SIG-M5 treated with dmso at 0.1 percent for 504 hours (cell line): ENCODE results near the gene ELAVL3.
"Not testable (repeated sequence)": the region's sequence is repeated elsewhere in the genome, so short reads cannot be mapped to it uniquely, and the experiment has no call there.

Source experiments
- DNase-seq: peaks from one replicate; lab custom pipeline; 2025; ENCODE audit not compliant: unreplicated experiment; lab: John Stamatoyannopoulos, UW

ELAVL3 gene

DNA sequence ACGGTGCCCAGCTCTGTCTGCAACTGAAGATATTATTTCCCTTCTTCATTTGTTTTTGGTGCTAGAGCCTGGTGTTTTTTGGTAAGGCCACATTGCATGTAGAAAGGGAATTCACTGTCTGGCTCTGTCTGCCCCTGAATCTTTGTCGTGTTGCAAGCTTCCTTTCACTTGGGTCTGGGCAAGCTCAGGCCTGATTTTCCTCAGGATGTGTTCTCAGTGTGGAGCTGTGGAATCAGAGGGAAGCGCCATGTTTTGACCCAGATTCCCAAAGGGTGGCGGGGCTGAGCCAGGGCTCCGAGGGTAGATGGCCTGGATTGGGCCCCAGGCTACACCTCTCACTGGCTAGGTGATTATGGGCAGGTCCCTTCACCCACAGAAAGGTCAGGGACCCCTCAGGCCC is 36.8 kb downstream of the ELAVL3 start:
- no peak for DNase-seq

- no peak for DNase-seq
Measured at GRCh38 chr19:11437955-11438354, 42.9 kb downstream of the ELAVL3 start.

GRCh38 chr19:11435833-11436313 is 45.0 kb downstream of the ELAVL3 start:
- no peak for DNase-seq

GRCh38 chr19:11435057-11435832 is 45.6 kb downstream of the ELAVL3 start, which contains the start of the genes ODAD3 and PRKCSH:
ODAD3 (minus strand) TSS chr19:11435121; CDS start chr19:11435016, 105 bp downstream.
PRKCSH (plus strand) TSS chr19:11435635; CDS start chr19:11436118, 483 bp downstream.
- DNase-seq = peak; percentile 99

DNA sequence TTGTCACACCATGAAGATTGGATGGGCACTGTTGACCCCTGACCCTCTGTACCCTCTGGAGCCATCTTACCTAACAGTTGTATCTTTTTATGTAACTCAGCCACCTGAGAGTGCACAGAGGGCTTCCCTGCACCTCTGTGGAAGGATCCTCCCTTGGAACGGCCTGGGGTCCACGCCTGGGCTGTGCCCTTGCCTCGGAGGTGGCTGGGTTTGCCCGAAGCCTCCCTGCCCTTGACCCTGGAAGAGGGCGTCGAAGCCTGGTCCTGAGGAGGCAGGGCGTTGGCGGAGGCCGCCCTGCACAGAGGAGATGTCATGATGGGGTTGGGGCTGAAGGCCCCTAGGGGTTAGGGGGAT is 46.2 kb downstream of the ELAVL3 start:
- DNase-seq = no peak

- DNase-seq = not testable (repeated sequence)
Measured at GRCh38 chr19:11433526-11433925, 47.3 kb downstream of the ELAVL3 start.

GRCh38 chr19:11426656-11427055 is 54.2 kb downstream of the ELAVL3 start:
- DNase-seq = no peak

DNA sequence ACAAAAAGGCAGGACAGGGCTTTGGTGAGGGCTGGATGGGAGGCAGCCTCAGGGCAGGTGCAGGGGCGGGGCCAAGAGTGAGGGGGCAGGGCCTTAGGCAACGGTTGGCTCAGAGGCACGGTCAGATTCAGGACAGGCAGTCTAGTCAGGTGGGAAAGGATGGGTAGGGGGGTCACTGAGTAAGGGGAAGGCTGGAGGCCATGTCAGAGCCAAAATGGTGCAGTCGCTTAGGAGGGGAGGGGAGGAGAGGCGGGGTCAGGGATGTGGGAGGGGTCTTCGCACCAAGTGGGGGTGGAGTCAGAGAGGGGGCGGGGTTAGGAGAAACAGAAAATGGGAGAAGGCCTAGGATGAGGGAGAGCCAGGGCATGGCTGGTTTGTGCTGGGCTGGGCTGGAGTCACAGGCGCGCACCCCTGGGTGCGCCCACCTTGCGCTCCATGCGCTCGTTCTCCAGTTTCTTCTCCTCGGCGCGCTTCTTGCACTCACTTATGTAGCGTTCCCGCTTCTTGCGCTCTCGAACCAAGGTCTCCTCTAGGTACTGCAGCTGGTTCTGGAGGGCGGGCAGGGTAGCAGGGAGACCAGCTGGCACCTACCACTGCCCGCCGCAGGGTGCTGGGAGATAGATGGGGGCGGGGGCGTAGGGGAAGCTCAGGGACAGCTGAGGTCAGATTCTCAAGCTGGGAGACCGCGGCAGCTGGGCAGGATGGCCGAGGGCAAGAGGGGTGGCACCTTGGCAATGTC is 55.0 kb downstream of the ELAVL3 start:
- DNase-seq = no peak

GRCh38 chr19:11423791-11424181 is 57.1 kb downstream of the ELAVL3 start:
- DNase-seq = no peak

GRCh38 chr19:11423164-11423790 is 57.6 kb downstream of the ELAVL3 start:
- no peak for DNase-seq

DNA sequence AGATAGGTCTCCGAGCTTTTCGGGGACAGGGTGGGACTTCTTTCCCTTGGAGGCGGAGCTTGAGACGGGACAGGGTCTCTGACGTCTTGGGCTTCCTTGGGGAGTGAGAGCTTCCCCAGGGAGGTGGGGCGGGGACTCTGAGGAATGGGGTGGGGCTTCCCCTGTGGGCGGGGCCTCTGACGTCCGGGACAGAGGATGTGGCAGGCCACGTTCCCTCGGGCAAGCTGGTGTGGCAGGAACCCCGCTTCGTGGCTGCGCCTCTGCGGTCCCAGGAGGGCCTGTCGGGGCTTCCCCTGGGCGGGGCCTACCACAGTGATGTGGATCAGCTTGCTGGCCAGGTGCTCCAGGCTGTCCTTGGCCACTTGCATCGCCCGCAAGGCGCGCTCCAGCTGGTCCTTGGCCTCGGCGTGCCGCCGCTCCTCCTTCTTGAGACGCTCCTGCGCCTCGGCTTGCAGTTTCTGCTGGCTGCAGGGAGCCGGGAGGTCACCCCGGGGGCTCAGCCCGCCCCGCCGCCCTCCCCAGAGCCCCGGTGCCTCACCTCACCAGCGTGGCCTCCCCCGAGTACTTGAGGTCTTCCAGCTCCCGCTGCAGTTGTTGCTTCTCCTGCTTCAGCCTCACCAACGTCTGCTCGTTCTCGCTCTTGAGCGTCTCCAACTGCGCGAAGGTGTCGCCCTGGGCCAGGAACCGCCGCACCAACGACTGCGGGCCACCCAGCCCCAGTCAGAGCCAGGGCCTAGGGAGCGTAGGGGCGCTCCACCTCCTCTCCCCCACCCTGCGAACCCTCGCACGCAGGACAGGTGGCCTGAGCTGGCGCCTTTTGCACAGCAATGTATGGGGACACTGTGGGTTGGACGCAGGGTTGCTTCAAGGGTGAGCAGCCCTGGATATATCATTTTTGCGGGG is 58.4 kb downstream of the ELAVL3 start:
- DNase-seq = no peak

DNA sequence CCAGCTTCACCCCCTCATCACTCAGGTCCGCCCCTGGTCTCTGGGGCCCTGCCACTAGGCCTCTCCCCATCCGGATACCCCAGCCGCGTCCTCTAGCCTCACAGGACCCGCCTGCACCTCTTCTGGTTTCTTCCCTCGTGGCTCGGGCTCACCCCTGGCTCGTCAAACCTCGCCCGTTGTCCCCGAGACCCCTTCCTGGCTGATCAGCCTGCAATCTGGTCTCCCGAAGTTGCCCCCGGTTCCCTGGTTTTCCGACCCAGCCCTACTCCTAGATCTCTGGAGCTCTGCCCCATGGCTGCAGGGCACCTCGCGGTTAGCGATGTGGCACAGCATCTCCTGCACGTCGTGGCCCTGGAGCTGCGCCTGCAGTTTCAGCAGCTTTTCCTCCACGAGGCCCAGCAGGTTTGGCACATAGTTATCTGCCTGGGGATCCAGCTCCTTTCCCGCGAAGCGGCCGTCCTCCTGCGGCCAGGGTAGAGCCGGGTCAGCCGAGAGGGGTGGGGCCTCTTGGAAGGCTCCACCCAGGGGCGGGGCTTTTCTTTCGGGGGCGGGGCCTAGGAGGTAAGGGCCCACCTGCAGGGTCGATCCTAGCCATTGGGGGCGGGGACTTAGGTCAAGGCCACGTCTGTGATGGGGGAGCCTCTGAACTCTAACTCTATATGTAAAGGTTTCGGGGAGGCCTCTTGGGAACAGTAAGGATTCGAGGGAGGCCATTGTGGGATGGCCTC is 59.3 kb downstream of the ELAVL3 start:
- DNase-seq = no peak

GRCh38 chr19:11420429-11421370 is 60.1 kb downstream of the ELAVL3 start:
- no peak for DNase-seq

DNA sequence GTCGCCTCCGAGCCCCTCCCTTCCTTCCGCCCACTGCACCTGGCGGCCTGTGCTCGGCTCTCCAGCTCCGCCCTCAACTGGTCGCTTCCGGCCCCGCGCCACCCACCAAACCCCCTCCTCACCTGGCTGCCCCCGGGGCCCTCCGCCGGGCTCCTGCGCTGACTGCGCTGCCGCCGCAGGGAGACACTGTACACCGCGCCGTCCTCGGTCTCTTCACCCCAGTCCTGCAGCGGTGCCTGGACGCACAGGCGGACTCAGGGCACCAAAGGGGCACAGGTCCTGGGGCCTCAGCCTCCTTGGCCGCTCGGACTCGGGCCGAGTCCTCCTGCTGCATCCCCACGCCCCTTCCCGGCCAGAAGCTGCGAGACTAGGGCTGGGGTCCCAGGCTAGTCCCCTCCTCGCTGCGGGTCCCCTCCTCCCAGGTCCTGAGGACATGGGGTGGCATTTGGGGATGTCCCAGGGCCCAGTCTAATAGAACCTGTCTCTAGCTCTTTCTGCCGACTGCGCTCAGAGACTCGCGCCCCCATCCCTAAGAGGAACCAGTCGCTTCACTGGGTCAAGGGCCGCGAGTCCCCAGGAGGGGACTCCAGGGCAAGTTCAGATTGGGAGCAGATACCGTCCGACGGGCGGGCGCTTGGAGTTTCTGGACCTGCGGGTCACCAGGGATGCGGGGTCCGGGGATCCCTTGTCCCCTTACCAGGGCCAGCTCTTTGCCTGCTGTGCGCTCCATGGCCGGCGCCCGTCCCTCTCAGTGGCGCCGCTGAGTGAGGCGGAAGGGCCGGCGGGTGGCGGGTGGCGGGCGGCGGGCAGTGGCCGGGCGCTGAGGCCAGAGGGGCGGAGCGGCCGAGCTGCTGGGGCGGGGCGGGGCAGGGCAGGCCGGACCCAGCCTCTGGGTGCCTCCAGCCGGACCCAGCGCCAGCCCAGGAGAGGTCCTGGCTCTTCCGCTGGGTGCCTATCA is 62.0 kb downstream of the ELAVL3 start, which contains the start of gene RGL3:
RGL3 (minus strand) TSS at position 766 of the 958 bp plus-strand sequence; CDS start at position 730, 36 bp downstream.
- DNase-seq = no peak

DNA sequence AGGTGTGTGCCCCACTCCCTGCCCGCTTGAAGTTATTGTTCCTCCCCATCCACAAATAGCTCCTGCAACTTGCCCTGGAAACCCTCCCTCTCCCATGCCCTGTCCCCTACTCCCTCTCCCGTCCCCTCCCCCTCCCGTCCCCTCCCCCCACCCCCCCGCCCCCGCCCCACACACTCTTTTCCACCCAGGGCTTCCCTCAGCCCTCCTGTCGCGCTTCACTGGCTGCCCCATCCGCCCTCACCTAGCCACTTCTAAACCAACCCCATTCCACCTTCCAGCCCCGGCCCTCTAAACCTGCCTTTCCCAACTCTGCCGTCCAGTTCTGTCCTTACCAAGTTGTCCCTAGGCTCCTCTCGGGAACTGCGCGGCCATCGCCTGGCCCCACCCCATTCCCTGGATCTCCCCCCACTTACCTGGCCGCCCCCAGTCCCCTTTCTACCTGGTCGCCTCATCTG is 62.7 kb downstream of the ELAVL3 start:
- DNase-seq = no peak

DNA sequence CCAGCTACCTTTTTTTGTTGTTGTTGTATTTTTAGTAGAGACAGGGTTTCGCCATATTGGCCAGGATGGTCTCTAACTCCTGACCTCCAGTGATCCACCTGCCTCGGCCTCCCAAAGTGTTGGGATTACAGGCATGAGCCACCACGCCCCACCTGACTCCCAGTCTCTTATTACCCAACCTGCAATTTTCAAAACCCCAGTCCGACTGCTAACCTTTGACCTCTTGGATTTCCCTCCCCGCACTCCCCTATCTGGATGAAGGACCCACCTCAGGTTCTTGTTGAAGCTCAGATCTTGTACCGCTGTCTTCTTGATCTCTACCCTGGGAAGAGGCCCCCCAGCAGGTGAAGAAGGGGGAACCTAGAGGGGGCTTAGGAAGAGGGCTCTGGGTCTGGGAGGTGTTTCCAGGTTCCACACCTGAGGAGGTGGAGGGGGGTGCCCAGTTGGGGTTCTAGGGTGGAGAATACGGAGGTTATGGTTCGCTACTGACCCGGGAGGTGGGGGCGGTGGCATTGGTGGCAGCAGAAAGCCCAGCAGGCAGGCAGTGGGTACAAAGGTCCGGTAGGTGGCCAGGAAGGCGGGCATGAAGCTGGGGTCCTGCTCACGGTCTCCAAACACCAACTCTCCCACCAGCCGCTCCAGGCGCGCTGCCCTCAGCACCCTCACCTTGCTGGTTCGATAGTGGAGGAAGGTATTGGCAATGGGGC is 64.3 kb downstream of the ELAVL3 start:
- no peak for DNase-seq

DNA sequence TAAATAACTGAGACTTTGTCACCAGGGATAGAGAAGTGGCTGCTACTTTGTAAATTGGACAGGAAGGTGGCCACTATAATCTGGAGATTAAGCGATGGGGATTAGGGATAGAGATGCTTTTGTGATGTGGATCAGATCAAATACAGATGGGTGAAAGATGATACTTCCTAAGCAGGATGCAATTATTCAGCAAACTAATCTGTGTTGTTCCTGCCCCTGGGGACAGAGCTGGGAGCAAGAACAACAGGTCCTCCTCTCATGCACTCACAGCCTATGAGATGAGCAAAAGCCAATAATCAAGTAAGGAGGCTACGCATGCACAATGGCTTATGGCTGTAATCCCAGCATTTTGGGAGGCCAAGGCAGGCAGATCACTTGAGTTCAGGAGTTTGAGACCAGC is 66.3 kb downstream of the ELAVL3 start:
- DNase-seq = no peak
